Lung microvascular endothelial cell (primary cell): ENCODE measurements around the gene DHRSX. TPM values are rescaled to one million over a fixed set of nuclear protein-coding genes. Genes with fewer than 3 reads are reported as not detected.
"Not testable (repeated sequence)": the region's sequence is repeated elsewhere in the genome, so short reads cannot be mapped to it uniquely, and the experiment has no call there.

ENCODE experiments used
- DNase-seq, 2 donors: peaks; one replicate each; pipeline versions ENCODE4 v3.0.0 to v3.0.0-alpha.2; 2010; ENCODE audit warnings: low read depth in 2 of 2
- total RNA-seq: library from RNA; depleted of rRNA; stranded (reverse); fragments of >200 nt; gene quantifications from 2 replicates; pipeline ENCODE4 v1.2.1, GENCODE V29; 2014

Gene DHRSX
- total RNA-seq, 1 donor from 2014 or later: 23.6 TPM

DNA sequence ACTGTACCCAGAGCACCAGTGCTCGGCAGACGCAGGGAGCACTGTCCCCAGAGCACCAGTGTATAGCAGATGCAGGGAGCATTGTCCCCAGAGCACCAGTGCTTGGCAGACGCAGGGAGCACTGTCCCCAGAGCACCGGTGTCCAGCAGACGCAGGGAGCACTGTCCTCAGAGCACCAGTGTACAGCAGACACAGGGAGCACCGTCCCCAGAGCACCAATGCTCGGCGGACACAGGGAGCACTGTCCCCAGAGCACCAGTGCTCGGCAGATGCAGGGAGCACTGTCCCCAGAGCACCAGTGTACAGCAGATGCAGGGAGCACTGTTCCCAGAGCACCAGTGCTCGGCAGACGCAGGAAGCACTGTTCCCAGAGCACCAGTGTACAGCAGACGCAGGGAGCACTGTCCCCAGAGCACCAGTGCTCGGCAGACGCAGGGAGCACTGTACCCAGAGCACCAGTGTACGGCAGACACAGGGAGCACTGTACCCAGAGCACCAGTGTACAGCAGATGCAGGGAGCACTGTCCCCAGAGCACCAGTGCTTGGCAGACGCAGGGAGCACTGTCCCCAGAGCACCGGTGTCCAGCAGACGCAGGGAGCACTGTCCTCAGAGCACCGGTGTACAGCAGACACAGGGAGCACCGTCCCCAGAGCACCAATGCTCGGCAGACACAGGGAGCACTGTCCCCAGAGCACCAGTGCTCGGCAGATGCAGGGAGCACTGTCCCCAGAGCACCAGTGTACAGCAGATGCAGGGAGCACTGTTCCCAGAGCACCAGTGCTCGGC lies 234.9 kb downstream of the DHRSX start:
- not testable (repeated sequence) for DNase-seq

DNA sequence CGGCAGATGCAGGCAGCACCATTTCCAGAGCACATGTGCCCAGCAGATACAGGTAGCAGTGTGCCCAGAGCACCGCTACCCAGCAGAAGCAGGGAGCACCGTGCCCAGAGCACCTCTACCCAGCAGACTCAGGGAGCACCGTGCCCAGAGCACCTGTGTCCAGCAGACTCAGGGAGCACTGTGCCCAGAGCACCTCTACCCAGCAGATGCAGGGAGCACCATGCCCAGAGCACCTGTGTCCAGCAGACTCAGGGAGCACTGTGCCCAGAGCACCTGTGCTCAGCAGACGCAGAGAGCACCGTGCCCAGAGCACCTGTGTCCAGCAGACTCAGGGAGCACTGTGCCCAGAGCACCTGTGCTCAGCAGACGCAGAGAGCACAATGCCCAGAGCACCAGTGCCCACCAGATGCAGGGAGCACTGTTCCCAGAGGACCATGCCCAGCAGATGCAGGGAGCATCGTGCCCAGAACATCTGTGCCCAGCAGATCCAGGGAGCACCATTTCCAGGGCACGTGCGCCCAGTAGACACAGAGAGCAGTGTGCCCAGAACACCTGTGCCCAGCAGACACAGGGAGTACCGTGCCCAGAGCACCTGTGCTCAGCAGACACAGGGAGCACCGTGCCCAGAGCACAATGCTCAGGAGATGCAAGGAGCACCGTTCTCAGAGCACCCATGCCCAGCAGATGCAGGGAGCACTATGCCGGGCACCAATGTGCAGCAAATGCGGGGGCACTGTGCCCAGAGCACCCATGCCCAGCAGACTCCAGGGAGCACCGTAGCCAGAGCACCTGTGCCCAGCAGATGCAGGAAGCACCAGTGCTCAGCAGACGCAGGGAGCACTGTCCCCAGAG lies 236.4 kb downstream of the DHRSX start:
- no peak for DNase-seq

DNA sequence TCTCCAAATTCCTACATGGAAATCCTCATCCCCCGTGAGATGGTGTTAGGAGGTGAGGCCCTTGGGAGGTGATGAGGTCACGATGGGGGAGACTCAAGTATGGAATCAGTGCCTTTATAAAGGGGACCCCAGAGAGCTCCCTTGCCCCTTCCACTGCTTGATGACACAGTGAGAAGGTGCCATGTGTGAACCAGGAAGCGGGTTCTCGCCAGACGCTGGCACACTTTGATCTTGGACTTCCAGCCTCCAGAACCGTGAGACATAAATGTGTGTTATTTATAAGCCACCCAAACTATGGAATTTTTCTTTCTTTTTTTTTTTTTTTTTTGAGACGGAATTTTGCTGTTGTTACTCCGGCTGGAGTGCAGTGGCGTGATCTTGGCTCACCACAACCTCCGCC lies 237.6 kb downstream of the DHRSX start:
- DNase-seq: no peak

DNA sequence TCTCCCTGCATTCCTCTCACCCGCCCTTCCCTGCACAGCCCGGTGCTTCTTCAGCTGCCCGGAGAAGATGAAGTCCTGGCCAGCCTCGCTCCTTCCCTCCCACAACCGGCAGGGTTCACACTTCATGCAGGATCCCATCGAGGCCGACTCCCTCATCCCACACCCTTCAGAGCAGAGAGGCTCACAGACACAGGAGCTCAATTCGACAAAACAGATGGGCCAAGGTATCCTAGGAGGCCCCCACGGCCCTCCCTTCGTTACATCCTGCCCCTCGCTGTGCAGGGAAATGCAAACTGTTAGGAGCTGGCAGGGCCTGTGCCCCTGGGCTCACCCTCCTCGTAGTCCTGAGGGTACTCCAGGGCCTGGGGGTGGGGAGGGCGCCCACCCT lies 238.1 kb downstream of the DHRSX start:
- DNase-seq: no peak

DNA sequence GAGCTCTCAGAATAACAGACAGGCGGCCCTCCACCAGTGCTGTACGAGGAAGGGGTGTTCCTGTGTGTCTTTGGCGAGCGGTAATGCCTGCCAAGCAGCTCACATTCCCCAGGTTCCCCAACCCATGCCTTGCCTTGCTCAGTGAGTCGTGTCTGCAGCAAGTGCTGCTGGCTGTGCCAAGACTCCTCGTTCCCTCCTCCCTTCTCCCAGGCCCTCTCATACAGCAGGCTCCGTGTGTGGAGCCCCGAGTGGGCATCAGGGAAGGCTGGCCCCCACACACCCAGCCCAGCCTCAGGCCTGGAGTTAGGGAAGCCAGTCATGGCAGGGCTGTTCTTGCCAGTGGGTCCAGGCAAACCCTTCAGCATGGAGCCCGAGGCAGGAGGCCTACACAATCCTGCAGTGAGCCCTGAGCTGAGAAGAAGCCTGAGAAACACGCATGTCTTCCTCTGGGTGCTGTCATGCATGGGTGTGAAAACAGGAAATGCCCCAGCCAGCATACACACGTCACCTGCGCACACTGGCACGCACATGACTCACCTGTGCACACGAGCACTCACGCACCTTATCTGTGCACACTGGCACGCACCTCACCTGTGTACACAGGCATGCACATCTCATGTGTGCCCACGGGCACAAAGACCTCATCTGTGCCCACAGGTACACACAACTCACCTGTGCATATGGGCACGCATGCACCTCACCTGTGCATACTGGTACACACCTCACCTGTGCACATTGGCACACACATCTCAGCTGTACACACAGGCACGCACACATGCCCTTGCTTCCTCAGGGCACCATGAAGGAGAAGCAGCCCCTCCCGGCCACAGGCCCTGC lies 238.7 kb downstream of the DHRSX start:
- DNase-seq: no peak

DNA sequence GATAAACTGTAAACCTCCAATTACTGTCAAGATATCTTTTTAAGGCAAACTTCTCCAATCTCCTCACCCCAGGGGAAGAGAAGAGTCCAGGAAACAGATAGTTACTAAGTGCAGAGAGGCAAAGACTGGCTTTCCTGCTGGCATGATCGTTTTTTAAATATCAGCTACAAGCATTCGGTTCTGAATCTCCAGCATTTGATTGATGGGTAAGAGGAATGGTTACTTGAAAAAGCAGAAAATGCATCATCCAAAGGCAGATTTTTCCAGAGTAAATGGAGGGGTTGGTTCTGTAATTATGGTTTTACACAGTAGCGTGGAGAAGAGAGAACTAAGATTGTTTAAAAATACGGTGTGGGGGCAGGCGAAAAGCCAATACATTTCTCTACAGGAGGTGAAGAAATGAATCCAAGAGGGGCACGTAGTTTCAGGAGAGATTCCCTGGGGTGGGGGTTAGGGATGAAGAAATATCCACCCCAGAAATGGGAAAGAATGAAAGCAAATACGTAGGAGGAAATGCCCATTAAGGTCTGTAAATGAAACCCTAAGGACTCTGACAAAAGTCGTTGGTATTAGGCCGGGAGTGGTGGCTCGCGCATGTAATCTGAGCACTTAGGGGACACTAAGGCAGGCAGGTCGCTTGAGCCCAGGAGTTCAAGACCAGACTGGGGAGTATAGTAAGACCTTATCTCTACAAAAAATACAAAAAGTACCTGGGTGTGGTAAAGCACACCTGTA lies 248.3 kb downstream of the DHRSX start:
- DNase-seq: no peak

DNA sequence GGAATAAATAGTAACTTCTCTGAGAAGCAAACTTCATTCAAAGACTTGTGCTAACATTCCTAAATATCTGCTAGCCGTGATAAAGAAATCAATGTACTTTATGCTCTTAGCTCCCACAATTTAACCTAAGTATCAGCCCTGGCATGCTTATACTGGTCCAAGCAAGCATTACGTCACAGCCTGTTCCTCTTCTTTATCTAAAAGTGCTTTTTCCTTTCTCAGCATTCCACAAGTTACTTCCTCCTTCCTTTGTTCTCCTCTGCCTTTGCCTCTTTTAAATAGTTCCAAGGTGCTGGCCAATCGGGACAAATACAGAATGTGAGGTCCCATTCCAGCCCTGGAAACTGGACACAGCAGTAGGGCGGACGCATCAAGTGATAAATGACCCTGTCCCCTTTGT lies 249.6 kb downstream of the DHRSX start:
- no peak for DNase-seq

DNA sequence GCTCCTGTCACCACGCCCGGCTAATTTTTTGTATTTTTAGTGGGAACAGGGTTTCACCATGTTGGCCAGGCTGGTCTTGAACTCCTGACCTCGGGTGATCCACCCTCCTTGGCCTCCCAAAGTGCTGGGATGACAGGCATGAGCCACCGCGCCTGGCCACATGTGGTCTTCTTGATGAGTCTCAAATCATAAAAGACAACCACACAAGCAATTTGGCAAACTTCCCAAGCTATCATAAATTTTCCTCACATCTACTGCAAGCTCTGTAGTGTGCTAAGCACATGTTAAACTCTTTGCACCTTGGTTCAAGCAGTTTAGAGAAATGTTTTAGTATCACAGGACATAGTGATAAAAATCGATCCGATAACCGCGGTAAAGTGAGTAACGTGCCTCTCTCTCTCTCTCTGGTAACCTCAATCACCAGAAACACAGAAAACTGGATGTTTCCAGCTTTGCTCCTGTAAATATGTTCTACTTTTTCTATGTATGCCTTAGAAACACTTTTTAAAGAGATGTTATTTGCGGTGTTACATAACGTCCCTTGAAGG lies 256.8 kb downstream of the DHRSX start:
- no peak for DNase-seq

DNA sequence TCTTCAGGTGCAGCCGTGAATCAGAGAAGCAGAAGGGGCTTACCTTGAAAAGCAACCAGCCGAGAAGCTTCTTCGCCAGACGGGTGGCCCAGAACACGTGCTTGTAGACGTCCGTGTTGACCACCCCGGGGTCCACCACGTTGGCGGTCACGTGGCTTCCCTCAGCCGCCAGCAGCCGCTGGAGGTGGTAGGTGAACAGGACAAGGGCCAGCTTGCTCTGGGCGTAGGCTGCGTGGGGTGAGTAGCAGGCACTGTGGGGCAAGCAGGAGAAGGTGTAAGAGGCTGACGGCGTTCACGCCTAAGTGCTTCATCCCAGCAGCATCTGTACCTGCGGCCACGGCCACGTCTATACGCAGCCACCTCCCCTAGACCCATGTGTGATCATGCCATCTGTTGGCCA lies 257.8 kb downstream of the DHRSX start:
- DNase-seq: no peak

DNA sequence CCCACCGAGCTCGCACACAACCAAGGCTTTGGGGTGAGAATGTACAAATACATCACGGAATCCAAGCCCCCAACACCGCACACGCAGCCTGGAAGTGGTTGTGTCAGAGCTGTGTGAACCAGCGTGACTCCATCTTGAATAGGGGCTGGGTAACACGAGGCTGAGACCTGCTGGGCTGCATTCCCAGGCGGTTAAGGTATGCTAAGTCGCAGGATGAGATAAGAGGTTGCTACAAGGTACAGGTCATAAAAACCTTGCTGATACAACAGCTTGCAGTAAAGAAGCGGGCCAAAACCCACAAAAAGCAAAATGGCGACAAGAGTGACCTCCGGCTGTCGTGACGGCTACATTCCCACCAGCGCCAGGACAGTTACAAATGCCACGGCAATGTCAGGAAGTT lies 258.4 kb downstream of the DHRSX start:
- DNase-seq: no peak

DNA sequence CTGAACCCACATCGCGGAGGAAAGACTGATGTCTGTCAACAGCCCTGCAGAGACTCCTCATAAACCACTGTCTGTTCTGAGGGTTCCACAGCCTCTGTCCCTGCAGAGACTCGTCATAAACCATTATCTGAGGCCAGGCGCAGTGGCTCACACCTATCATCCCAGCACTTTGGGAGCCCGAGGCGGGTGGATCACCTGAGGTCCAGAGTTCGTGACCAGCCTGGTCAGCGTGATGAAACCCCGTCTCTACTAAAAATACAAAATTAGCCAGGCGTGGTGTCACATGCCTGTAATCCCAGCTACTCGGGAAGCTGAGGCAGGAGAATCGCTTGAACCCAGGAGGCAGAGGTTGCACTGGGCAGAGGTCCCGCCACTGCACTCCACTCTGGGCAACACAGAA lies 259.3 kb downstream of the DHRSX start:
- not testable (repeated sequence) for DNase-seq

DNA sequence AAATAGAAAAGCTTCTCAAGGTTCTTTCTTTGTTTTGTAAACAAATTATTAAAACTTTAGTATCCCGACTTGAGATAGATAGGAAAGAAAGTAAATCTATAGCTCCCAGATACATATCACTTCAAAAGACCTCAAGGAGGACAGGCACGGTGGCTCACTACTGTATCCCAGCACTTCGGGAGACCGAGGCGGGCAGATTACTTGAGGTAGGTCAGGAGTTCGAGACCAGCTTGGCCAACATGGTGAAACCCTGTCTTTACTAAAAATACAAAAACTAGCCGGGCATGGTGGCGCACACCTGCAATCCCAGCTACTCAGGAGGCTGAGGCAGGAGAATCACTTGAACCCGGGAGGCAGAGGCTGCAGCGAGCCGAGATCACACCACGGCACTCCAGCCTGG lies 260.0 kb downstream of the DHRSX start:
- DNase-seq: not testable (repeated sequence)

DNA sequence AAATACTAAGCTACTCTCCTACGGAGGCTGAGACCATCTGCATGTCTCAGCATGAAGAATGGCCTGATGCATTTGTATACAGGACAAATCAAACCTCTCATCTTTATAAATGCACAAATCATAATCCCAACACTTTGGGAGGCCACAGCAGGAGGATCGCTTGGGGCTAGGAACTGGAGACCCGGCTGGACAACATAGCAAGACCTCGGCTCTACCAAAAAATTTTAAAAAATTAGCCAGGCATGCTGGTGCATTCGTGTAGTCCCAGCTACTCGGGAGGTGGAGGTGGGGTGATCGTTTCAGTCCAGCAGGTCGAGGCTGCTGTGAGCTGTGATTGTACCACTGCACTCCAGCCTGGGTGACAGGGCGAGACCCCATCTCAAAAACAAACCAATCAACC lies 262.8 kb downstream of the DHRSX start:
- DNase-seq: no peak

DNA sequence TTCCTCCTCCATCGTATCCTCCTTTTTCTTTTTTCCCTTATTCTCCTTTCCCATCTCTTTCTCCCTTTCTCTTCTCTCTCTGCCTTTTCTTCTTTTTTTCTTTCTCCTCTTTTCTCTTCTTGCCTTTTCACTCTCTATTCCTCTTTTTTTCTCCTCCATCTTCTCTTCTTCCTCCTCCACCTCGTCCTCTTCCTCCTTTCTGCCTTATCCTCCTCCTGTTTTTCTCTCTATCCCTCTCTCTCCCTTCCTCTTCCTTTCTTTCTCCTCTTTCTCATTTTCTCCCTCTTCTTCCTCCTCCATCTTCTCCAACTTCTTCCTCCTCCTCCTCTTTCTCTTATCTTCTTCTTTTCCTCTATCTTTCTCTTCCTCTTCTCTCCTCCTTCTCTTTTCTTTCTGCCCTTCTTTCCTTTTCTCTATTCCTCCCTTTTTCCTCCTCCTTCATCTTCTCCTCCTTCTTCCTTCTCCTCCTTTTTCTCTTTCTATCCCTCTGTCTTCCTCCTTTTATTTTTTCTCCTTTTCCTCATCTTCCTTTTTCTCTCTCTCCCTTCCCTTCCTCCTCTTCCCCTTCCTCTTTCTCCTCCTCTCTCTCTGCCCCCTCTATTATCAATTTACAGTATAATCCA lies 269.1 kb downstream of the DHRSX start:
- no peak for DNase-seq

DNA sequence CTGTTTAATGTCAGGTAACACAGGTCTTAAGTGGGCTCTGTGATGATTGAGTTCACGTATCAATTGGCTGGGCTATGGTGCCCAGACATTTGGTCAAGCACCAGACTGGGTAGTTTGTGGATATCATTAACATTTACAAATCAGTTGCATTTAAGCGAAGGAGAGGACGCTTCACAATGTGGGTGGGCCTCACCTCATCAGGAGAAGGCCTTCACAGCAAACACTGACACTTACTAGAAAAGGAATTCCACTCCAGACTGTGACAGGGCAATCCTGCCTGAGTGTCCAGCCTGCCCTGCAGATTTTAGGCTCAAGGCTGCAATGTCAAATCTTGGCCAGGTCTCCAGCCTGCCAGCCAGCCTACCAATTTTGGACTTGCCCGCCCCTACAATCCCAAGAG lies 270.3 kb downstream of the DHRSX start:
- no peak for DNase-seq

DNA sequence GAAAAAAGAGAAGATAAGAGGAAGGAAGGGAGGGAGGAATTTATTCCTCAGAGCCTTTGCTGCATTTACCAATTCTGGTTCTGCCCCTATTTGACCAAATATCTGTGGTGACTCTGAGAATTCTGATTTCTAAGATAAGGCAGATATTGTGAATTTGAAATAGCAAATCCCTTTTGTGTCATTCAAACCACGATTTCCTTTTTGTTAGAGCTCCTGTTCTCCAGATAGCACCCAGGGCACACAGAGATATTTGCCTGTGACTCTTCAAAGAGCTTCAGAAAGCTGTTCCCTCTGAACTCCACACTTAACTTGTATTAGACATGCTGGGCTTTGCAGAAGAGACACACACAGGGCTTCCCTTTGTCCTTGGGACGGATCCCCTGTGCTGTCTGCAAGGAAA lies 272.2 kb downstream of the DHRSX start:
- no peak for DNase-seq

DNA sequence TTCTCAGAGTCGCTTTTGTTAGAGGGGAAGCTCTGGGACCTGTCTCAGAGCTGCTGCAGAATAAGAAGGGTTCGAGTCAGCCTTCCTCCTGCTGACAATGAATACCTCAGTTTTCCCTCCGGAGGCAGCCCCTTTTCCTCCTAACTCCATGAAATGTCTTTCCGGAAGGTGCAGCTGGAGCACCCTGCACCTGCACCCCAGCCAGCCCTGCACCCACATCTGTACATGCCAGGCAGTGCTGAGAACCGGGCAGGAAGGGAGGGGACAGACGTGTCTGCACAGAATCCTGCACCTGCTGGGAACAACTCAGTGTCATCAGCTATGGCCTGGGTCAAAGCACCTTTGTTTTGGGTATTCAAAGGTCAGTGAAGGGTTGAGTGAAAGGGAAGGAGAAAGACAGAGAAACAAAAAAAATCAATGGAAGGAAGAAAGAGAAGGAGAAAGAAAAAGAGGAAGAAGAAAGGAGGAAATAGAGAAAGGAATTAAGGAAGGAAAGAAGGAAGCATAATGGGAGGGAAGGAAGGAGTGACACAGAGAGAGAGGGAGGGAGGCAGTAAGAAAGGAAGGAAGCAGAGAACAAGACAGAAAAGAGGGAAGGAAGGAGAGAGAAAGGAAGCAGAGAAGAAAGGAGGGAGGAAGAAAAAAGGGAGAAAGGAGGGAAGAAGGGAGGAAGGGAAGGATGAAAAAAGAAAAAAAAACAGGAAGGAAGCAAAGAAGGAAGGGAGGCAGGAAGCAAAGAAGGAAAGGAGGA lies 273.7 kb downstream of the DHRSX start:
- no peak for DNase-seq

DNA sequence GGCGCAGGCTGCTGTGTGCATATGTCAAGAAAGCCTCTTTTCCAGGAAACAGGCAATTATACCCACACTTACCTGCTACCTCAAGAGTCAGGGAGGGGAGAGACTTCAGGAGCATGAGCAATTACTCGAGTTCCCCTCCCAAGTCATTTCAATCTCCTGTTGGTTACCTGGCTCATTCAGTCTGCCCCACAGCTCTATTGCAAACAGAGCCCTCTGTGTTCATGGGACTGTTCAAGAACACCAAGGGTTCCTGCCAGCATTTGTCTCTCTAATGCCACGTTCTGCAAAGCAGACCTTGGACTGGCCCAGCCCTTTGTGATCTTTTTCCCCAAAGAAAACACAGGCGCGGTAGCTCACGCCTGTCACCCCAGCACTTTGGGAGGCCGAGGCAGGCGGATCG lies 274.6 kb downstream of the DHRSX start:
- no peak for DNase-seq

DNA sequence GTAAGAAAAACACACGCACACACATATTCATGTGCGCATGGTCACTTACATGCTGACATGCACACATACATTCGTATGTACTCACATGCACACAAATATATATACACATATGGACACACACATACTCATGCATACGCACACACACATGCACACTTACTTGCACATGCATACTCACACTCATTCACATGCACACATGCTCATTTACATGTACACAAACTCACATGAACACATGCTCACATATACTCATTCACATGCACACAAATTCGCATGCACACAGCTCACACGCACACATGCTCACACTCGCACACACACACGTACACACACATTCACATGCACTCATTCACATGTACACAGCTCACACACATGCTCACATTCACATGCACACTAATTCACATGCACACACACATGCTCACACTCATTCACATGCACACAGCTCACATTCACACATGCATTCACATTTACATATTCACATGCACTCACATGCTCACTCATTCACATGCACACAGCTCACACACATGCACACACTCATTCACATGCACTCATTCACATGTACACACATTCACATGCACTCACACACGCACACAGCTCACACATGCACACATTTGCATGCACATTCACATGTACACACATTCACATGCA lies 276.1 kb downstream of the DHRSX start:
- no peak for DNase-seq
